ENCODE data around the gene GLA.

GLA gene

DNA sequence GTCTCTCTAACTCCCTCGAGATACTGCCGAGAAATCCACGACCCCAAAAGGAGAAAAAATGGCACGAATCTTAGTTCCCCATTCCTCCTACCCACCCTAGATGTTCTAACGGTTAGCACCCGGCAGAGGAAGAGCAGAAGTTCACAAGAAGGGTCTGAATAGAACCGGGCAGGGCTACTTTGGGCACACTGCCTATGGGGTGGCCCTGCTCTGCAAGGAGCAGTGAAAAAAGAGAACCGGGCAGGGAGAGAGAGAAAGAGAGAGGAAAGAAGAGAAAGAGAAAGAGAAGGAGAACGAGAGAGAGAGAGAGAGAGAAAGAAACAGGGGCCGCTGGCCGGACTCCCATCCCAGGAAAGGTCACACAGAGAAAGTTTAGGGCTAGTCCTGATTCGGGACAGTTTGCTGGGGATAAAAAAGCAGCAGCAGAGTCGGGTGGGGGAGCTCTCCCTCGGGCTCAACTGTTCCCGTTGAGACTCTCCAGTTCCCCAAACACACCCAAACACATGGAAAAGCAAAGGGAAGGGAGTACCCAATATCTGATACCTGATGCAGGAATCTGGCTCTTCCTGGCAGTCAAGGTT, 468 bp downstream of the GLA start:
- TF ChIP-seq, protein P1, sequence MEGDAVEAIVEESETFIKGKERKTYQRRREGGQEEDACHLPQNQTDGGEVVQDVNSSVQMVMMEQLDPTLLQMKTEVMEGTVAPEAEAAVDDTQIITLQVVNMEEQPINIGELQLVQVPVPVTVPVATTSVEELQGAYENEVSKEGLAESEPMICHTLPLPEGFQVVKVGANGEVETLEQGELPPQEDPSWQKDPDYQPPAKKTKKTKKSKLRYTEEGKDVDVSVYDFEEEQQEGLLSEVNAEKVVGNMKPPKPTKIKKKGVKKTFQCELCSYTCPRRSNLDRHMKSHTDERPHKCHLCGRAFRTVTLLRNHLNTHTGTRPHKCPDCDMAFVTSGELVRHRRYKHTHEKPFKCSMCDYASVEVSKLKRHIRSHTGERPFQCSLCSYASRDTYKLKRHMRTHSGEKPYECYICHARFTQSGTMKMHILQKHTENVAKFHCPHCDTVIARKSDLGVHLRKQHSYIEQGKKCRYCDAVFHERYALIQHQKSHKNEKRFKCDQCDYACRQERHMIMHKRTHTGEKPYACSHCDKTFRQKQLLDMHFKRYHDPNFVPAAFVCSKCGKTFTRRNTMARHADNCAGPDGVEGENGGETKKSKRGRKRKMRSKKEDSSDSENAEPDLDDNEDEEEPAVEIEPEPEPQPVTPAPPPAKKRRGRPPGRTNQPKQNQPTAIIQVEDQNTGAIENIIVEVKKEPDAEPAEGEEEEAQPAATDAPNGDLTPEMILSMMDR (IDR thresholded peaks at IDR 0.05; ENCODE audit: low read depth, low read length), result no peak

DNA sequence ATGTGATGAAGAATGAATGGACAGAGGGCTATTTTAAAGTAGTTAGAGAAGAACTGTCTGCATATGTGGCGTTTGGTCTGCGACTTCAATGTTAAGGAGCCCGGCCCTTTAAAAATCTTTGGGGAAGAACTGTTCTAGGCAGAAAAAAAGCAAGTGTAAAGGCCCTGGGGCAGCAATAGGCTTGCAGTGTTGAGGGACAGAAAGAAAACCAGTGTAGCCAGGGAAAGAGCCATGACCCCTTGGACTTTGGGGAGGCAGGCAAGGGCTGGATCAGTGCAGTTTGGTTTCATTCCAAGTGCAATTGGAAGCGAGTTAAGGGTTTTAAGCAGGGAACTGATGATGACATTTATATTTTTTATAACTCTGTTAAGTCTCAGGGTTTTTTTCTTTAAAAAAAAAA, 7.9 kb downstream of the GLA start:
- no peak for DNase-seq (ENCODE audit: low read depth, low spot score)
- H3K4me3 ChIP-seq (ENCODE audit: low read depth, low read length), result no peak overlapping the region
- in situ Hi-C loops (cut with HindIII; ENCODE audit: low sequenced_read_pairs), result no loop called here
- TF ChIP-seq, protein P1 (IDR thresholded peaks at IDR 0.05; ENCODE audit: low read depth, low read length), result no peak

More for the DNA sequence above, 468 bp downstream of the GLA start:
- in situ Hi-C loops (cut with HindIII; ENCODE audit: low sequenced_read_pairs), result no loop called here
- DNase-seq (ENCODE audit: low read depth, low spot score), result no peak
- peak overlapping the region; percentile 77 for H3K4me3 ChIP-seq (ENCODE audit: low read depth, low read length)

DNA sequence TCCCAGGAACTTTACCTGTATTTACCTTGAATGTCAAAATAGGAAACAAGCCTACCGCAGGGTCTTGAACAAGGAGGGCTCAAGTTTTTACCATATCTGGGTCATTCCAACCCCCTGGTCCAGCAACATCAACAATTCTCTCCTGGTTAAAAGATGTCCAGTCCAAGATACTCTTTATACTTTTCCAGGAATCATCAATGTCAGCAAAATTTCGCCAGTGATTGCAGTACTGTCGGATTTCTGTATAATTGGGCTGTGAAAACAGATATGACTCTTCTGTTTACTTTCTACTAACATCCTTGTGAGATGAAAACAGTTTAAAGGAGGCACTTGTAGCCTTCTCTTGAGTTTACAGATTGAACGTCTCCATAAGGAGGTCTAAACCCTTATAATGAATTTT, 9.0 kb downstream of the GLA start:
- TF ChIP-seq, protein P1 (IDR thresholded peaks at IDR 0.05; ENCODE audit: low read depth, low read length), result no peak
- H3K4me3 ChIP-seq (ENCODE audit: low read depth, low read length), result no peak overlapping the region
- in situ Hi-C loops (cut with HindIII; ENCODE audit: low sequenced_read_pairs), result no loop called here
- DNase-seq (ENCODE audit: low read depth, low spot score), result no peak

DNA sequence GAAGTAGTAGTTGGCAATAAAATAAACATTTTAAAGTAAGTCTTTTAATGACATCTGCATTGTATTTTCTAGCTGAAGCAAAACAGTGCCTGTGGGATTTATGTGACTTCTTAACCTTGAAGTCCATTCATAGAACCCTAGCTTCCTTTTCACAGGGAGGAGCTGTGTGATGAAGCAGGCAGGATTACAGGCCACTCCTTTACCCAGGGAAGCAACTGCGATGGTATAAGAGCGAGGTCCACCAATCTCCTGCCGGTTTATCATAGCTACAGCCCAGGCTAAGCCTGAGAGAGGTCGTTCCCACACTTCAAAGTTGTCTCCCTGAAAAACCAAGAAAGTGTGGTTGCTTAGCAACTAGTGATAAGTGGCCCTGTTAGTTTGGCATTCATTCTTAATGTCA, 9.9 kb downstream of the GLA start:
- in situ Hi-C loops (cut with HindIII; ENCODE audit: low sequenced_read_pairs), result no loop called here
- no peak for DNase-seq (ENCODE audit: low read depth, low spot score)
- TF ChIP-seq, protein P1 (IDR thresholded peaks at IDR 0.05; ENCODE audit: low read depth, low read length), result no peak
- no peak overlapping the region for H3K4me3 ChIP-seq (ENCODE audit: low read depth, low read length)

DNA sequence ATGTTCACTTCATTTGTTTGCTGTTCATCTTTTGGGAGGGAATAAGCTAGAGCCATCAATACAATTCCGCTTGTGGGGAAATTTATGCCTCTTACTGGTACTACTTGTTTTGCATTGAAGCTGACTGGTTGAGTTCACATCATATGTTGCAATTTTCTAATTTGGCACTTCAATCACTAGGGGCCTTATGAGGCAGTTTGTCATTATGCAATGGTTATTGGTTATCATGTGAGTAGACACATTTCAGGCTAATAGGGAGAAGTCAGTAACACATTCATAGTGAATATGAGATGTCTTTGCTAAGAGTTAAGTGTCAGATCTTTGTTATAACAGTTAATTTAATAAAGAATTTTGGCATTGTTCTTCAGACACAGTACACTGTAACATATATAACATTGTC, 11.9 kb downstream of the GLA start:
- in situ Hi-C loops (cut with HindIII; ENCODE audit: low sequenced_read_pairs), result no loop called here
- DNase-seq (ENCODE audit: low read depth, low spot score), result no peak
- H3K4me3 ChIP-seq (ENCODE audit: low read depth, low read length), result no peak overlapping the region
- TF ChIP-seq, protein P1 (IDR thresholded peaks at IDR 0.05; ENCODE audit: low read depth, low read length), result no peak

DNA sequence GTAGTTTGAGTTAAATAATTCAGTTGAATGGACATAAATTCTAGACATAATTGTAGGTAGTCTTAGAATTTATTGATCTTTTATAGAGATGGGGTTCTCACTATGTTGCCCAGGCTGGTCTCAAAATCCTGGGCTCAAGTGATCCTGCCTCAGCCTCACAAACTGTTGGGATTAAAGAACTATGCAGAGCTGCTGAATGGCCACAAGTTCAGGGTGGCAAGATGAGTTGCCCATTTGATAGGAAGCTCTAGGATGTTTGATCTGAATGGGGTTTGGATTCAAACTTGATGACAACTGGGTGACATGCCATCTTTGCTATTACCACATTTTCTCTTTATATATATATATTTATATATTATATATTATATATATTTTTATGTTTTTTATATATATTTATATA, 13.4 kb downstream of the GLA start:
- TF ChIP-seq, protein P1 (IDR thresholded peaks at IDR 0.05; ENCODE audit: low read depth, low read length), result no peak
- H3K4me3 ChIP-seq (ENCODE audit: low read depth, low read length), result no peak overlapping the region
- no peak for DNase-seq (ENCODE audit: low read depth, low spot score)
- in situ Hi-C loops (cut with HindIII; ENCODE audit: low sequenced_read_pairs), result no loop called here
